Measurements from ENCODE around the gene GOLPH3.
"Not testable (repeated sequence)": the region's sequence is repeated elsewhere in the genome, so short reads cannot be mapped to it uniquely, and the experiment has no call there.

GOLPH3 gene

GRCh38 chr5:32174011-32174870, at the start of gene GOLPH3:
TSS of gene GOLPH3 (minus strand) at chr5:32174319. CDS start at chr5:32174034, 285 bp downstream.
- DNase-seq (ENCODE audit: low read depth): peak; percentile 70

GRCh38 chr5:32222723-32223470, 48.8 kb upstream of the GOLPH3 start:
- DNase-seq (ENCODE audit: low read depth): no peak

GRCh38 chr5:32217886-32218396, 43.8 kb upstream of the GOLPH3 start:
- no peak for DNase-seq (ENCODE audit: low read depth)

- DNase-seq (ENCODE audit: low read depth): not testable (repeated sequence)
These were observed 40.2 kb upstream of the GOLPH3 start for GRCh38 chr5:32214344-32214743.

GRCh38 chr5:32210151-32210550, 36.0 kb upstream of the GOLPH3 start:
- no peak for DNase-seq (ENCODE audit: low read depth)

GRCh38 chr5:32208837-32209236, 34.7 kb upstream of the GOLPH3 start:
- not testable (repeated sequence) for DNase-seq (ENCODE audit: low read depth)

- no peak for DNase-seq (ENCODE audit: low read depth)
These were observed 33.2 kb upstream of the GOLPH3 start for GRCh38 chr5:32207355-32207634.

GRCh38 chr5:32206509-32207354, 32.6 kb upstream of the GOLPH3 start:
- no peak for DNase-seq (ENCODE audit: low read depth)

GRCh38 chr5:32206053-32206452, 31.9 kb upstream of the GOLPH3 start:
- no peak for DNase-seq (ENCODE audit: low read depth)

GRCh38 chr5:32202394-32202793, 28.3 kb upstream of the GOLPH3 start:
- peak; percentile 49 for DNase-seq (ENCODE audit: low read depth)

- no peak for DNase-seq (ENCODE audit: low read depth)
These were observed 27.1 kb upstream of the GOLPH3 start for GRCh38 chr5:32201122-32201753.

GRCh38 chr5:32197032-32197431, 22.9 kb upstream of the GOLPH3 start:
- no peak for DNase-seq (ENCODE audit: low read depth)

GRCh38 chr5:32195265-32195664, 21.1 kb upstream of the GOLPH3 start:
- DNase-seq (ENCODE audit: low read depth): no peak

- peak; percentile 65 for DNase-seq (ENCODE audit: low read depth)
These were observed 19.5 kb upstream of the GOLPH3 start for GRCh38 chr5:32193591-32193990.

- DNase-seq (ENCODE audit: low read depth): peak; percentile 97
These were observed 16.0 kb upstream of the GOLPH3 start for GRCh38 chr5:32190095-32190494.

- no peak for DNase-seq (ENCODE audit: low read depth)
These were observed 13.6 kb upstream of the GOLPH3 start for GRCh38 chr5:32187675-32188074.

- no peak for DNase-seq (ENCODE audit: low read depth)
These were observed 8.4 kb upstream of the GOLPH3 start for GRCh38 chr5:32182463-32183063.

GRCh38 chr5:32173267-32174010, 680 bp downstream of the GOLPH3 start:
- peak; percentile 63 for DNase-seq (ENCODE audit: low read depth)

GRCh38 chr5:32172923-32173266, 1.2 kb downstream of the GOLPH3 start:
- DNase-seq (ENCODE audit: low read depth): no peak

GRCh38 chr5:32172186-32172911, 1.8 kb downstream of the GOLPH3 start:
- not testable (repeated sequence) for DNase-seq (ENCODE audit: low read depth)

All from fibroblast of the conjunctiva (primary cell).